NCI-H460 (cell line): ENCODE data around the gene SUGT1. TPM values are rescaled to one million over a fixed set of nuclear protein-coding genes. Genes with fewer than 3 reads are reported as not detected.
"Not testable (repeated sequence)": the region's sequence is repeated elsewhere in the genome, so short reads cannot be mapped to it uniquely, and the experiment has no call there.

Experiments used
- DNase-seq: peaks from one replicate; pipeline ENCODE4 v3.0.0-alpha.2; 2016; ENCODE audit warnings: low read depth; ENCODE audit errors: extremely low read depth
- total RNA-seq: library from RNA; depleted of rRNA; stranded (reverse); fragments of >200 nt; shearing (Covaris generic); gene quantifications from 2 replicates; pipeline ENCODE4 v1.2.3, GENCODE V29; 2014

SUGT1 gene
- total RNA-seq, 1 experiment from 2014 or later: 52.3 TPM

GRCh38 chr13:52664272-52664671 lies 11.6 kb downstream of the SUGT1 start:
- no peak for DNase-seq

- peak; percentile 28 for DNase-seq
These were observed 12.7 kb downstream of the SUGT1 start for GRCh38 chr13:52665325-52665724.

GRCh38 chr13:52669677-52670076 lies 17.0 kb downstream of the SUGT1 start:
- no peak for DNase-seq

GRCh38 chr13:52670726-52671125 lies 18.1 kb downstream of the SUGT1 start:
- DNase-seq: no peak

- no peak for DNase-seq
These were observed 20.8 kb downstream of the SUGT1 start for GRCh38 chr13:52673465-52673864.

GRCh38 chr13:52677823-52678222 lies 25.2 kb downstream of the SUGT1 start:
- DNase-seq: no peak

GRCh38 chr13:52685806-52686205 lies 33.2 kb downstream of the SUGT1 start:
- DNase-seq: not testable (repeated sequence)

- DNase-seq: no peak
These were observed 33.7 kb downstream of the SUGT1 start for GRCh38 chr13:52686376-52686775.

GRCh38 chr13:52695856-52696255 lies 43.2 kb downstream of the SUGT1 start:
- DNase-seq: no peak

GRCh38 chr13:52696566-52696965 lies 43.9 kb downstream of the SUGT1 start:
- DNase-seq: no peak

GRCh38 chr13:52701728-52702465 lies 49.3 kb downstream of the SUGT1 start:
- DNase-seq: no peak

- no peak for DNase-seq
These were observed 50.8 kb downstream of the SUGT1 start for GRCh38 chr13:52703482-52703881.

- DNase-seq: peak; percentile 29
These were observed 53.4 kb downstream of the SUGT1 start for GRCh38 chr13:52706081-52706480.

GRCh38 chr13:52707375-52707774 lies 54.7 kb downstream of the SUGT1 start:
- DNase-seq: no peak

GRCh38 chr13:52708266-52708665 lies 55.6 kb downstream of the SUGT1 start:
- DNase-seq: not testable (repeated sequence)

- no peak for DNase-seq
These were observed 58.6 kb downstream of the SUGT1 start for GRCh38 chr13:52711286-52711685.

GRCh38 chr13:52712385-52712784 lies 59.7 kb downstream of the SUGT1 start:
- DNase-seq: no peak

GRCh38 chr13:52713894-52714293 lies 61.3 kb downstream of the SUGT1 start:
- no peak for DNase-seq

- DNase-seq: not testable (repeated sequence)
These were observed 68.3 kb downstream of the SUGT1 start for GRCh38 chr13:52720904-52721303.

- not testable (repeated sequence) for DNase-seq
These were observed 68.7 kb downstream of the SUGT1 start for GRCh38 chr13:52721356-52721755.

- no peak for DNase-seq
These were observed 70.5 kb downstream of the SUGT1 start for GRCh38 chr13:52723181-52723580.

- DNase-seq: no peak
These were observed 72.7 kb downstream of the SUGT1 start for GRCh38 chr13:52725302-52725701.

GRCh38 chr13:52726258-52726657 lies 73.6 kb downstream of the SUGT1 start:
- DNase-seq: no peak
